Measurements from ENCODE around the gene ARHGAP24. TPM values are rescaled to one million over a fixed set of nuclear protein-coding genes. Genes with fewer than 3 reads are reported as not detected.
"Not testable (repeated sequence)": the region's sequence is repeated elsewhere in the genome, so short reads cannot be mapped to it uniquely, and the experiment has no call there.

ARHGAP24 gene
- total RNA-seq, 2 experiments from 2014 or later: 0.28 TPM; not detected in 1

- no peaks in the 10 kb centered on the region for H3K9me3 Mint-ChIP-seq
These were observed 411.7 kb downstream of the ARHGAP24 start for GRCh38 chr4:85886665-85887064.

GRCh38 chr4:85889314-85889713 lies 414.4 kb downstream of the ARHGAP24 start:
- ATAC-seq (ENCODE audit: low read depth) (no peak), DNase-seq (no peak)
- no peaks in the 10 kb centered on the region for H3K4me1 Mint-ChIP-seq
- POLR2A ChIA-PET: no interaction called here
- no peaks in the 10 kb centered on the region for H3K27me3 Mint-ChIP-seq
- no peaks in the 10 kb centered on the region for H3K9me3 Mint-ChIP-seq
- no peaks in the 10 kb centered on the region for H3K36me3 Mint-ChIP-seq
- H3K27ac Mint-ChIP-seq: no peak overlapping the region
- no peak overlapping the region for H3K4me3 Mint-ChIP-seq

More at GRCh38 chr4:85886665-85887064, 411.7 kb downstream of the ARHGAP24 start:
- ATAC-seq (ENCODE audit: low read depth): no peak
- DNase-seq: no peak
- Mint-ChIP-seq H3K27ac (no peak overlapping the region), H3K4me1 (no peaks in the 10 kb centered on the region), H3K4me3 (no peak overlapping the region), H3K36me3 (no peaks in the 10 kb centered on the region), H3K27me3 (no peaks in the 10 kb centered on the region)
- POLR2A ChIA-PET: no interaction called here

- Mint-ChIP-seq H3K27ac (no peak overlapping the region), H3K36me3 (no peaks in the 10 kb centered on the region), H3K4me3 (no peak overlapping the region), H3K27me3 (no peaks in the 10 kb centered on the region), H3K9me3 (no peaks in the 10 kb centered on the region), H3K4me1 (no peaks in the 10 kb centered on the region)
- POLR2A ChIA-PET: no interaction called here
- DNase-seq: no peak
- ATAC-seq (ENCODE audit: low read depth): no peak
These were observed 420.8 kb downstream of the ARHGAP24 start for GRCh38 chr4:85895755-85896154.

DNA sequence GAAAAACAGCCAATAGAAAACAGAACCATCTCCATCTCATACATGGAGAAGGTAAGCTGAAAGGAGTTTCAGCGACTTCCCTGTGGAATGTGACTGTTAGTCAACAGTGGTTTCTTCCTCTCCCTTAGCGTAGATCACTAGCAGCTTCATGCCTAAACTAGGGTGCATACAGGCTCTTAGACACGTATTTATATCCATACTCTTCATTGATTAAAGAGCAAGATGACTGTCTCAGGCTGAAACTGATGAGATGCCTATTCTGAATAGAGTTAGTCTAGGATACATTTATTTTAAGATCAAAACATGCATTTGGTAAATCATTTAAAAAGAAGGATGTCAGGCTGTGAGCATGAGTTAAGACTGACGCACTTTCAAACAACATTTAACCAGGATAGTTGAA lies 423.3 kb downstream of the ARHGAP24 start:
- POLR2A ChIA-PET: no interaction called here
- no peaks in the 10 kb centered on the region for H3K36me3 Mint-ChIP-seq
- no peaks in the 10 kb centered on the region for H3K27me3 Mint-ChIP-seq
- no peak overlapping the region for H3K27ac Mint-ChIP-seq
- H3K4me1 Mint-ChIP-seq: no peaks in the 10 kb centered on the region
- no peaks in the 10 kb centered on the region for H3K9me3 Mint-ChIP-seq
- DNase-seq: no peak
- no peak overlapping the region for H3K4me3 Mint-ChIP-seq
- ATAC-seq (ENCODE audit: low read depth): no peak

DNA sequence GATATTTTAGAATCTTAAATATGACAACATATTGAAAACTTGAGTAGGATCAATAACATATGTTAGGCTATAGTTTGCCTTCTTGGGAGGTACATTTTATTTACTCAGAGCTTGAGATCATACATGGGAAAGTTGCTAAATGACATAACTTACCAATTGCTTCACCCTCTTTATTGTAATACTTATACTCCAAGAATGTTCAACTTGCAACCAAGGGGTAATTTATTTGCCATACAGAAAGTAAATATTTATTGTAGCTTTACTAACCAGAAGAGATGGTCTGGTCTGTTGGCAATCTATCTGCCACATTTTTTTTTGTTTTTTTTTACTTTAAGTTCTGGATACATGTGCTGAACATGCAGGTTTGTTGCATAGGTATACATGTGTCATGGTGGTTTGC lies 426.6 kb downstream of the ARHGAP24 start:
- Mint-ChIP-seq H3K36me3 (no peaks in the 10 kb centered on the region), H3K9me3 (no peaks in the 10 kb centered on the region), H3K4me3 (no peak overlapping the region), H3K4me1 (no peaks in the 10 kb centered on the region), H3K27me3 (peaks cover 2% of the 10 kb centered on the region), H3K27ac (no peak overlapping the region)
- no peak for DNase-seq
- POLR2A ChIA-PET: no interaction called here
- no peak for ATAC-seq (ENCODE audit: low read depth)

GRCh38 chr4:85902647-85903046 lies 427.7 kb downstream of the ARHGAP24 start:
- DNase-seq; H3K36me3 Mint-ChIP-seq; H3K27me3 Mint-ChIP-seq; H3K4me3 Mint-ChIP-seq; ATAC-seq (ENCODE audit: low read depth); H3K9me3 Mint-ChIP-seq; POLR2A ChIA-PET; H3K4me1 Mint-ChIP-seq; H3K27ac Mint-ChIP-seq: not testable (repeated sequence)

GRCh38 chr4:85905761-85906160 lies 430.8 kb downstream of the ARHGAP24 start:
- no peaks in the 10 kb centered on the region for H3K4me1 Mint-ChIP-seq
- no peak for DNase-seq
- H3K36me3 Mint-ChIP-seq: no peaks in the 10 kb centered on the region
- no peak for ATAC-seq (ENCODE audit: low read depth)
- no peak overlapping the region for H3K27ac Mint-ChIP-seq
- POLR2A ChIA-PET: no interaction called here
- H3K4me3 Mint-ChIP-seq: no peak overlapping the region
- H3K27me3 Mint-ChIP-seq: peaks cover 2% of the 10 kb centered on the region
- H3K9me3 Mint-ChIP-seq: no peaks in the 10 kb centered on the region

GRCh38 chr4:85907001-85907400 lies 432.1 kb downstream of the ARHGAP24 start:
- Mint-ChIP-seq H3K27me3 (peaks cover 2% of the 10 kb centered on the region), H3K4me3 (no peak overlapping the region), H3K27ac (no peak overlapping the region), H3K9me3 (no peaks in the 10 kb centered on the region), H3K4me1 (no peaks in the 10 kb centered on the region), H3K36me3 (no peaks in the 10 kb centered on the region)
- no peak for ATAC-seq (ENCODE audit: low read depth)
- DNase-seq: no peak
- POLR2A ChIA-PET: no interaction called here

- ATAC-seq (ENCODE audit: low read depth): no peak
- H3K4me3 Mint-ChIP-seq: no peak overlapping the region
- no peaks in the 10 kb centered on the region for H3K4me1 Mint-ChIP-seq
- POLR2A ChIA-PET: no interaction called here
- H3K27ac Mint-ChIP-seq: no peak overlapping the region
- H3K27me3 Mint-ChIP-seq: no peaks in the 10 kb centered on the region
- no peak for DNase-seq
- H3K9me3 Mint-ChIP-seq: no peaks in the 10 kb centered on the region
- no peaks in the 10 kb centered on the region for H3K36me3 Mint-ChIP-seq
These were observed 434.9 kb downstream of the ARHGAP24 start for GRCh38 chr4:85909851-85910250.

- no peak overlapping the region for H3K4me3 Mint-ChIP-seq
- no peaks in the 10 kb centered on the region for H3K4me1 Mint-ChIP-seq
- POLR2A ChIA-PET: no interaction called here
These were observed 436.0 kb downstream of the ARHGAP24 start for GRCh38 chr4:85910985-85911384.

GRCh38 chr4:85913931-85914694 lies 439.2 kb downstream of the ARHGAP24 start:
- DNase-seq (no peak), ATAC-seq (ENCODE audit: low read depth) (no peak)
- H3K4me3 Mint-ChIP-seq: no peak overlapping the region
- no peaks in the 10 kb centered on the region for H3K36me3 Mint-ChIP-seq
- POLR2A ChIA-PET: no interaction called here
- H3K27ac Mint-ChIP-seq: no peak overlapping the region
- peaks cover 2% of the 10 kb centered on the region for H3K9me3 Mint-ChIP-seq
- H3K4me1 Mint-ChIP-seq: no peaks in the 10 kb centered on the region
- no peaks in the 10 kb centered on the region for H3K27me3 Mint-ChIP-seq

More at GRCh38 chr4:85910985-85911384, 436.0 kb downstream of the ARHGAP24 start:
- Mint-ChIP-seq H3K9me3 (peaks cover 2% of the 10 kb centered on the region), H3K27ac (no peak overlapping the region), H3K27me3 (no peaks in the 10 kb centered on the region), H3K36me3 (no peaks in the 10 kb centered on the region)
- DNase-seq (no peak), ATAC-seq (ENCODE audit: low read depth) (no peak)

DNA sequence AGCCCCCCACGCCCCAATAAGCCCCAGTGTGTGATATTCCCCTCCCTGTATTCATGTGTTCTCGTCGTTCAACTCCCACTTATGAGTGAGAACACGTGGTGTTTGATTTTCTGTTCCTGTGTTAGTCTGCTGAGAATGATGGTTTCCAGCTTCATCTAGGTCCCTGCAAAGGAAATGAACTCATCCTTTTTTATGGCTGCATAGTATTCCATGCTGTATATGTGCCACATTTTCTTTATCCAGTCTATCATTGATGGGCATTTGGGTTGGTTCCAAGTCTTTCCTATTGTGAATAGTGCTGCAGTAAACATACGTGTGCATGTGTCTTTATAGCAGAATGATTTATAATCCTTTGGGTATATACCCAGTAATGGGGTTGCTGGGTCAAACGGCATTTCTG lies 440.6 kb downstream of the ARHGAP24 start:
- H3K27me3 Mint-ChIP-seq; H3K4me3 Mint-ChIP-seq; H3K9me3 Mint-ChIP-seq; H3K36me3 Mint-ChIP-seq; DNase-seq; H3K27ac Mint-ChIP-seq; H3K4me1 Mint-ChIP-seq; ATAC-seq (ENCODE audit: low read depth); POLR2A ChIA-PET: not testable (repeated sequence)

GRCh38 chr4:85919200-85919887 lies 444.4 kb downstream of the ARHGAP24 start:
- Mint-ChIP-seq H3K27ac (no peak overlapping the region), H3K4me3 (no peak overlapping the region), H3K9me3 (peaks cover 2% of the 10 kb centered on the region), H3K27me3 (no peaks in the 10 kb centered on the region), H3K4me1 (no peaks in the 10 kb centered on the region), H3K36me3 (no peaks in the 10 kb centered on the region)
- ATAC-seq (ENCODE audit: low read depth) (no peak), DNase-seq (no peak)
- POLR2A ChIA-PET: no interaction called here

DNA sequence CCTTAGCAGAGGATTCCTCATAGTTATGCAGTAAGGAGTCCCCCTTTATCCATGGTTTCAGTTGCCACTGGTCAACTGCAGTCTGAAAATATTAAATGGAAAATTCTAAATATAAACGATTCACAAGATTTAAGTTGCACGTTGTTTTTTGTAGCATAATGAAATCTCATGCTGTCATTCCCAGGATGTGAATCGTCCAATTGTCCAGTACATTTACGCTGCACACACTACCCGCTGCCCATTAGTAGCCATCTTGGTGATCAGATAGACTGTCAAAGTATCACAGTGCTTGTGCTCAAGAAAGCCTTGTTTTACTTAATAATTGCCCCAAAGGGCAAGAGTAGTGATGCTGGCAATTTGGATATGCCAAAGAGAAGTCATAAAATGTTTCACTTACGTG lies 450.1 kb downstream of the ARHGAP24 start:
- Mint-ChIP-seq H3K27me3 (peaks cover 6% of the 10 kb centered on the region), H3K4me3 (no peak overlapping the region), H3K36me3 (no peaks in the 10 kb centered on the region), H3K4me1 (peaks cover 3% of the 10 kb centered on the region), H3K27ac (no peak overlapping the region), H3K9me3 (no peaks in the 10 kb centered on the region)
- DNase-seq (no peak), ATAC-seq (ENCODE audit: low read depth) (no peak)
- POLR2A ChIA-PET: no interaction called here

Data from activated naive CD8-positive, alpha-beta T cell treated with anti-CD3 and anti-CD28 coated beads, Interleukin-2, amount 10 ng/mL, durations not matched to agents 7 days and 5 days (primary cell).